Lung microvascular endothelial cell (primary cell): ENCODE measurements around the gene TMEM63A. TPM values are rescaled to one million over a fixed set of nuclear protein-coding genes. Genes with fewer than 3 reads are reported as not detected.

Experiments used
- DNase-seq, 2 donors: peaks; one replicate each; pipeline versions ENCODE4 v3.0.0 to v3.0.0-alpha.2; 2010; ENCODE audit warnings: low read depth in 2 of 2
- total RNA-seq: library from RNA; depleted of rRNA; stranded (reverse); fragments of >200 nt; gene quantifications from 2 replicates; pipeline ENCODE4 v1.2.1, GENCODE V29; 2014

Gene TMEM63A
- total RNA-seq, 1 donor from 2014 or later = 4.4 TPM

DNA sequence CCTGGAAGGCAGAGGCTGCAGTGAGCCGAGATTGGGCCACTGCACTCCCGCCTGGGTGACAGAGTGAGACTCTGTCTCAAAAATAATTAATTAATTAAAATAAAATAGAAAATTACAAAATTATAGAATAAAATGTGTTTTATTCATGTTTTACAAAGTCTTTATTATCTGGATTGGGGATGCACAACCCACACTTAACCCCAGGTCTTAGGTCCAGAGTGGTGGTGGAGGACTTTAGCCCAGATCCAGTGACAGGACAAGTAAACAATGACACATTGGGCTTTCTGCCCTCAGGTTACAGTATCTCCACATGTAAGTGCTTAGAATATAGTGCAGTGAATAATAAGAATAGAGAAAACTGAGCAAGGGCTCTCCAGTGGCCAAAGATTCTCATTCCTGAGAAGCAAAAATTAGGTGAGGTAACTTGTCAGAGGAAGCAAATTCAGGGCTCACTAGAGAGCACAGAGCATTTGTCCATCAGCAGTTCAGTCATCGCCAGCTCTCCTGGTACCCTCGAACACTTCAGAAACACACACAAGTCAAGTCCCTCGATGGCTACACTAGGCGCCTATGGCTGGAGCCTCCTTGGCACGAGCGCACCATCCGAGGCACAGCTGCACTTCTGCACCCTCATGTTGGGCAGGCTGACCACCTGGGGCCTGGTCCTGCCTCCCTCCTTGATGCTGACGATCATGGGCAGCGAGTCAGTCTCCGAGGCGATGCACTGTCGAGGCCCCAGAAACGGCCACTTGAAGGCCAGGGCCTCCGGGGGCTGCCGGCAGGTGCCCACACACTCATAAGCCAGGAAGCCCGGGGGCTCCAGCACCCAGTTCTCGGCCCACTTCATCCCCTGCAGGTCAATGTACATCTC lies 4.2 kb upstream of the TMEM63A start:
- no peak for DNase-seq

DNA sequence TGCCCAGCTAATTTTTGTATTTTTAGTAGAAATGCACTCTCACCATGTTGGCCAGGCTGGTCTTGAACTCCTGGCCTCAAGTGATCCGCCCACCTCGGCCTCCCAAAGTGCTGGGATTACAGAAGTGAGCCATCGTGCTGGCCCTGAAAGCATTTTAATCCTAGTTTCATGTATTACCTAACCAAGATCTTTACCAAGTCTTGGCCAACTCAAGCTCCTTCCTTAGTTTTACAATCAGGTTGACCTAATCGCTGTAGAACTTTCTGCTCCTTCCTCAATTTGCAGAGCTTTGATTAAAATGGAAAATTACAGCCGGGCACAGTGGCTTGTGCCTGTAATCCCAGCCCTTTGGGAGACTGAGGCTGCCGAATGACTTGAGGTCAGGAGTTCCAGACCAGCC lies 3.2 kb upstream of the TMEM63A start:
- DNase-seq = no peak

DNA sequence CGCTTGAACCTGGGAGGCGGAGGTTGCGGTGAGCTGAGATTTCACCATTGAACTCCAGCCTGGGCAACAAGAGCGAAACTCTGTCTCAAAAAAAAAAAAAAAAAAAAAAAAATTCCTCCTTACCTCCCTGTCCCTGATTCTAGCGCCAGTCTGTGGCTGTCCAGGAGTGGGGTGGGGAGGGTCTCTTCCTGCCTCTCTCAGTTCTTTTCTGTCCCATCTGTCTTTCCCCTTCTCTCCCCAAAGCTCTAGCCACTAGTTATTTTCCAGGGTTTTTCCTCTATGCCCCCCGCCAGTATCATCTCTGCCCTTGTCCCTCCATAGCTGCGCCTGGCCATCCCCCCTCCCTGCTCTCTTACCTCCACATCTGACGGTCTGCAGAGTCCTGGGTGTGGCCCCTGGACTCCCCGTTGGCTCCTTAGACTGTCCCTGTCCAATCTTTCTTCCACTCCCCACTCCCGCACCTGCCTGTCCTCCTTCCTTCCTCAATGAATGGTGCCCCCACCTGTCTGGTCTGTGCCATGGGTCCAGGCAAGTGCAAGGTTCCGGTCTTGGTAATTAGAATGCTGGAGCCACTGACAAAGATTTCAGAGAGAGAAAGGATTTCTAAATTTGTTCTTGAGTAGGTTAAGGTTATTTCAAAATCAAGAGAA lies 1.6 kb upstream of the TMEM63A start:
- no peak for DNase-seq

DNA sequence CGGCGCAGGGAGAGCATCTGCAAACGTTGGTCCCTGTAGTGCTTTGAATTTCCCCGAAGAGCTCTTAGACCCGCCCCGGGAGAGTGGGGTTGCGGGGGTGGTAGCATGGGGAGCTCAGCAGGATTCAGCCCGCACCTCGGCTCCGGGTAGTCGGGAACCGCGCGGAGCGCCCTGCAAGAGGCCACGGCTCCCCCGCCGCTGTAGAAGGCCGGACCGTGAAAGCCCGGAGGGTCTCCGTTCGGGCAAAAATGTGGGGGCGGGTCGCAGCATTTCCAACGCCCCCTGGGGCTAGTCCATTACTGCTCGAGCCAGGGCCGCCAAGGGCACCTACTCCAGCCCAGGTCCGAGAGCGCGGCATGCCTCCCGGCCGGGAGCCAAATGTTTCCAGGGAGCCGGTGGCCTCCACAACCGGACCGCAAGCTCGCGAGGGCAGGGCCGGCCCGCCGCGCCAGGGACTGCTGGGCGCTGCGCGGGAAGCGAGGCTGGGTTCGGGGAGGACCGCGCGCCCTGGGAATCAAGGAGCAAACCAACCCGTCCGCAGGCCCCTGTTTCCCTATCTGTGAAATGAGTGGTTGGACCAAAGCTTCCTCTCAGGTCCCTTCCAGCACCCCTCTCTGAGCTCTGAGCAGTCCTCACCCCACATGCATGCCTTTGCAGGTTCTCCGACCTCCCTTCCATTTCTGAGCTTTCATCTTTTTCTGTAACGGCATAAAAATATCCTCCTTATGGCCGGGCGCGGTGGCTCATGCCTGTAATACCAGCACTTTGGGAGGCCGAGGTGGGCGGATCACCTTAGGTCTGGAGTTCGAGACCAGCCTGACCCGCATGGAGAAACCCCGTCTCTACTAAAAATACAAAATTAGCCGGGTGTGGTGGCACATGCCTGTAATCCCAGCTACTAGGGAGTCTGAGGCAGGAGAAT lies 775 bp upstream of the TMEM63A start:
- peak; percentile 52 to 56 for DNase-seq

DNA sequence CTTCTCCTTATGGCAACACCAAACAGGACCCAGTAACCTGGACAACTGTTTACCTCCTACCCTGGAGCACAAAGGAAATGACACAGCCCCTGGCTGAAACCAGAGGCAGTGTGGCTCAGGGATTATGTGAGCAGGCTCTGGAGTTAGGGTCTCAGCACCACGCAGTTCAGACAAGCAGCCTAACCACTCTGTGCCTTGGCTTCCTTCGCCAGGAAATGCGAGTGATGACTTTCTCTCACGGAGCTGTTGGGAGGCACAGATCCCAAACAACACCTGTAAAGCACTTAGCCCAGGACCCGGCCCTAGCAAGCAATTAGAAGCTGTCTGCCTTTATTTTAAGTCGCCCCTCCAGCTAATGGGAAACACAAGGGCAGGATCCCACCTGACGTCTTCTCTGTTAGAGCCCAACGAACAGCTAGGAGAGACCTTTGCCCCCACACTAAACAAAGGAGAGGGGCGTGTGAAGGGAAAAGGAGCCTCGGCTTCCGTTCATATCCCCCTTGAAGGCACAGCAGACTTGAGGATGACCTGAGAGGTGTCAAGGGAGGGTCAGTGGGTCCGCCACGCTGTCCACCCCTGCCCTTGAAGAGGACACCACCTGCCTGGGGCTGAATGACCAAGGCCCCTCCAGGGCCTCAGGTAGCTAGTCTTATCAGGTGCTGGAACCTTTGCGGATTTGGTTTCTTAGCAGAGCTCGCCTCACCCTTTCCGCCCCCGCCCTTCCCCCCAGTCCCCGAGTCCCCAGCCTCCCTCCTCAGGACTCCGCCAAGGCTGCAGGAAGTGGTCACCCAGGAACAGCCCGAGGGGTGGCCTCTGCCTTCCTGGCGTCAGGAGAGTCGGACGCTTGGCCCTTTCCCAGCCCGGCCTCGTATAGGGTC lies 860 bp downstream of the TMEM63A start:
- peak; percentile 41 to 86 for DNase-seq

DNA sequence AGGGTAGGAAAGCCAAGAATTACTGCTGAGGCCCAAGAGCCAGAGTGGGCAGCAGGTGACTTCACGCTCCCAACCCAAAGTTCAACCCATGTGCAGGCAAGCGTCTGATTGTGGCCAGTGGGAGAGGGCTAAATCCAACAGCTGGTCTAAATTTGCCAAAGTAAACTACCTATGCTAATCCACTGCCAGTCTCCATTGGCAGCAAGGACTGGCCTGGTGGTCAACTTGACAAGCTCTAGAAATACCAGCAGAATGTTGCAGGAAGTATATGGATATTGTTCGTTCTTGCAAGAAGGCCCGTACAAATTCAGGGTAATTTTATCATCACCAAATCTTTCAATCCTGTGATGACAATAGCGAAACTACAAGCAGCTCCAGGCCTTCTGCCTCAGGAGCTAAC lies 1.5 kb downstream of the TMEM63A start:
- no peak for DNase-seq

DNA sequence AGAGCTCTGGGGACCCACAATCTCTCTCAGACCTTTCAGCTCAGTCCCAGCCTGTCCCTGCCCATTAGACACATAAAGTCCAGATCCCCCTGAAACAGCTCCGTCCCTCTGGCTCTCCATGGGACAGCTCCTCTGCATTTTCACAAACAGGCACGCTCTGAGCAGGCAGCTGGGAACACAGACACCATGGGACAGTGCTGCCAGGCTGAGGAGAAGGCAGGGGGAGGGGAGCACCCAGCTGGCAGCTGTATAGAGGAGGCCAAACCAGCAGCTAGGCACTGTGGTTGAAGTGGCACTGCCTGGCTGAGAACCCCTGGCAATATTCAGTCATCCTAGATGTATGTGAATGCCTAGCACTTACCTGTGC lies 2.0 kb downstream of the TMEM63A start:
- no peak for DNase-seq

DNA sequence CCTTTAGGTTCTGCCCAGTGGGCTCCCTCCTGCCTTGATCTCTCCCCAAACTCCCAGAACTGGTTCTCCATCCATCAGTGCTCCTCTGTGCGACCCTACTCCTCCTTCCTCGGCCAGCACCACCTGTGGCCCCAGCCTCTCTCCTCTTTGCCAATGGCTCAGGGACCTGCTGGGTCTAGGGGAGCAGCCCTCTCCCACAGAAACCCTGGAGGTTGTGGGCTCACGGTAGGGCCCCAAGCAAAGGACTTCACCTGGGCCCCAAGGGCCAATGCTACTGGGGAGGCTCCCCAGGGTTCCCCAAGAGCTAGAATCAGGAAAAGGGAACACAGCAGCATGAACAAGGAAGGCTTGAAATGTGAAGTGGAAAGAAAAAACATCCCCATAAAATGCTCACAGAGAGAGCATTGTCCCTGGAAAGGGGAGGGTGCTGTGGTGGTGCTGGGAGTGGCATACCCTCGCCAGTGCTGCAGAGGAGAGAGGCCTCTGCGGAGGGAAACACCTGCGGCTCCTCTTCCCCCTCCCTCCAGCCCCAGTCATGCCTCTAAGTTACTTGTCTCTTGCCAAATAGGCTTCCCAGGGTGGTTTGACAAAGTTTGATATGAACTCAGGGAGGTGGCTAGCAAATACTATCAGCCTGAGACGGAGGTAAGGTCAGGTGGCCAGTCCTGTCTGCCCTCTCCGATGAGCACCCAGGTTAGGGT lies 2.5 kb downstream of the TMEM63A start:
- DNase-seq = no peak

DNA sequence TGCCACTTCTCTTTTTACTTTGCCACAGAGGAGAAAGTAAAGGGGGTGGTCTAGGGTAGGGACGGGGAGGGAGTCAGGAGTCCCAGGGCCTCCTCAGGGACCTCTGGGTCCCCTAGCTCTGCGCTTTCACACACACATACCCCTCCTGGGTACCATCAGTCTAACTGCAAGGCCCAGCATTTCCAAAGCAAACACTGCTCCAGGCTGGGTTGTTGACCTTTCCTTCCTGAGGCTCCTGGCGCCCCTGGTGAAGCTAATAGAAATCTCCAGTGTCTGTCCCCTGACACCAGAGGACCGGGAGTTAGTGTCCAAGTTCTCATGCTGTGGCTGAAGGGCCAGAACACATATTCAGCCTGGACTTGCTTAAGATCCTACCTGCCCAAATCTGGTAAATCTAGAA lies 3.9 kb downstream of the TMEM63A start:
- no peak for DNase-seq

DNA sequence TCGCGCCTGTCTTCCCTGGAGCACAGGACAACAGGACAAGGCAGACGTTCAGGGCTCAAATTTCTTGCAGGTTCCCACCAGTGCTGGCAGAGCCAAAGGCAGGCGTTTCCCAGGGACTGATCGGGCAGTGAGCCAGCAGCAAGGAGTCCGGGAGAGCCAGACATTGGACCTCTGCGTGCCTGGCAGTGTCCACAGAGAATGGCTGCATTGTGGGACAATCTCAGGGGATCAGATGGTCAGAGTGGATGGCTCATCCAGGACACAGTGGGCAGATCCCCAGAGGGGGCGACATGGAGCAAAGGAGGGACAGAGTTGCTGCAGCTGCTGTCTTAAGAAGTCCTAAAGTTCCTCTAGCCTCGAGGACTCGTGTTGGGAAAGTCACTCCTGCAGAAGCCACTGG lies 4.6 kb downstream of the TMEM63A start:
- peak in 1 of 2 donors; percentile 66 for DNase-seq

DNA sequence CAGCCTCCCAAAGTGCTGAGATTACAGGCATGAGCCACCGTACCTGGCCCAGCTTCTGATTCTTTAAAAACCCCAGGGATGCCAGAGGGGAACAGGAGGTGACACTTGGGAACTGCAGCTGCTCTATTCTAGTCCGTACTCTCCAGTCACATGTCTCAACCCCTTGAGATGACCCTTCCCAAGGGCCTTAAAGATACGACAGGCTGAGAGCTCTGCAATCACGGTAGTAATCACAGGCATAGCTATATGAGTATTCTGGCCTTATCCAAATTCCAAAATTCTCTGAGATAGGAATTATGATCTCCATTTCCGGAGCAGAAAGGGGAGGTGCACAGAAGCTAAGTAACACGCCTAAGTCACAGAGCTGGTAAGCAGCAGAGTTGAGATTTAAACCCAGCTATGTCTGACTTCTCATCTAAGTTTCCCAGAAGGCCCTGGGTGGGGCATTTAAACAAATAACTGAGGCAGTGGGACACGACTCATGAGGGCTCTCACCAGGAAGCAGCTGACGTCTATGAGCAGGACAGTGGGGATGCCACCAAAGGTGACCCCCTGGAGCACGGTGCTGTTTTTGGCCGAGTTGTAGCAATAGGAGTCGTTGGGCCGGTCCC lies 5.2 kb downstream of the TMEM63A start:
- DNase-seq = no peak

DNA sequence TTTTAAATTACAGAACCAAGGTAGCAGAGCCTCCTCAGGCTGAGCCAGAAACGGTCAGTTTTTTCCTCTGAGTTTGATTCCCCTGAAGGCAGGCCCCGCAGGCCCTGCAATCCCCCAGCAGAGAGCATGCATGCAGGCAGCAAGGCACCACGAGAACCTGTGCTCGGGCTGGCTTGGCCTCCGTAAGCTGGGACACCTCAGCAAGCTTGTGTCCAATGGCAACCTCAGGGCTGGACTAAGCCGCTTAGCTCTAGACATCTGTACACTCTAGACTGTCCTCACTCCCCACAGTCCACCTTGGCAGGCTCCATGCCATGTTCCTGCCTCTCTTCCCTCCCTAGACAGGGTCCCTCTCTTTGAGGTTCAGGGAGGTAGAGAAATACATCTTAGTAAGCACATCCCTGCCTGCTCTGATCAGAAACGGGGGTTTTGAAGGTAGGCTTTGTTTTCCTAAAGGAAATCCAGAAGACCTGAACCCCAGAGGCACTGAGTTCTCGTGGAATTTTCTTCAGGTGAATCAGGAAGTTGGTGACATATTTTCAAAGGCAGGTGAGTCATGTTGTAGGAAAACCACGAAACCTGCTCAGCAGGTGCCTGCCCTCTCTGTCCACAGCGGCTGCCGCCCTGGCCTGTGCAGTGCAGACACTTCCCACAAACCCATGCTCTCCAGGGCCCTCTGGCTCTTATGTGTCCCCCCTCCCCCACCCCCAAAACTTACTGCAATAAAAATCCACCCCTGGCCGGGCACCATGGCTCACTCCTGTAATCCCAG lies 7.0 kb downstream of the TMEM63A start:
- DNase-seq = no peak

DNA sequence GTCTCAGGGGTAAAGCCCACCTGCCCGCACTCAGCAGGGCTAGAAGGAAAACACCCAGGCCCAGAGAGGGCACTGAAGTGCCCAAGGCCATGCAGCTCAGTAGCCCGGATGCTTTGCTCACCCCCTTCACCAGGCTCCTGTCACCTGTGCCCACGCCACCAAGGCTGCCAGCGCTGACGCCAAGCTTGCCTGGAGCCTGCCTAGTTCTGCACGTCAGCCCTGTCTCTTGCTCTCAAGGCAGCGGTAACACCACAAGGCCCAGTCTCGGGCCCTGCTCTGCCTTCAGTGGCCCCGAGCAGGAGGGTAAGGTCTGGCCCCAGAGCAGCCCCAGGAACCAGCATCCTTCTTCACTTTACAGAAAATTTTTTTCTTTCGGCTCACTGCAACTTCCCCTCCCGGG lies 7.7 kb downstream of the TMEM63A start:
- no peak for DNase-seq

DNA sequence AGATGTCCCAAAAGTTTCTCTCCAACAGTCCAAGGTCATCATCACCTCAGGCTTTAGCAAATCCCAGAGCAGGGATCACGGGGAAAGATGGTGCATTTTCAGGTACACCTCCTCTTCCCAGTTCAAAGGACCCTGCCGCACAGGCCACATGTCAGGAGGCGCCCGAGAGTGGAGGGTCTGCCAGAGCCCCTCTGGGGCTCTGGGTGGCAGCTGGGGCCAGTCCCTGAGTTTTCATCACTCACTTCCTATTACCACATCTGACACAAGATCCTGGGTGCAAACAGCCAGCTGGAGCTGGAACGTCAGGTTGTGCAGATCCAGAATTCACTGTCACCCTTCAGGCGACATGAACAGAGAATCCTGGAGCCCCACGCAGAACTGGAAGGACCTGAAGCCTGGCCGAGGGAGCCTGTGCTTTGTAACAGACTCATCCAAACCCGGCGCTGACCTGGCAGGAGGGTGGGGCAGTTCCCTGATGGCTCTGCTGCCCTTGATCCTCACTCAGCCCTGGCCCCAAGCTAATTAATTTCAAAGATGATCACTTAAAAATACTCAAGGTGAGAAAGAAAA lies 8.8 kb downstream of the TMEM63A start:
- DNase-seq = no peak

DNA sequence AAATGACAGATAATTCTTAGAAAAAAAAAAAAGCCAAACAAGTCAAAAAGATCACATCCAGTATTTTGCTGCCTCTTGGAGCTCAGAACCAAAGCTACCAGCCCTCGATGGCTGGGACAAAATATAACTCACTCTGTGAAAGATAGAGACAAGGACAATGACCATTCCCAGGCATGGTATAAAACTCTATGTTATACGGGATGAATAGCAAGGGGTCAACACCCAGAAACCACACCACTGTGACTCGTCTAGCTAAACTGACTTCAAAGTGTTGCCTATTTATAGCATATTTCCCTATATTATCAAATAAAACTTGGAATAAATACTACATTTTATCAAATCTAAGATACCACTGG lies 10.1 kb downstream of the TMEM63A start:
- DNase-seq = no peak

DNA sequence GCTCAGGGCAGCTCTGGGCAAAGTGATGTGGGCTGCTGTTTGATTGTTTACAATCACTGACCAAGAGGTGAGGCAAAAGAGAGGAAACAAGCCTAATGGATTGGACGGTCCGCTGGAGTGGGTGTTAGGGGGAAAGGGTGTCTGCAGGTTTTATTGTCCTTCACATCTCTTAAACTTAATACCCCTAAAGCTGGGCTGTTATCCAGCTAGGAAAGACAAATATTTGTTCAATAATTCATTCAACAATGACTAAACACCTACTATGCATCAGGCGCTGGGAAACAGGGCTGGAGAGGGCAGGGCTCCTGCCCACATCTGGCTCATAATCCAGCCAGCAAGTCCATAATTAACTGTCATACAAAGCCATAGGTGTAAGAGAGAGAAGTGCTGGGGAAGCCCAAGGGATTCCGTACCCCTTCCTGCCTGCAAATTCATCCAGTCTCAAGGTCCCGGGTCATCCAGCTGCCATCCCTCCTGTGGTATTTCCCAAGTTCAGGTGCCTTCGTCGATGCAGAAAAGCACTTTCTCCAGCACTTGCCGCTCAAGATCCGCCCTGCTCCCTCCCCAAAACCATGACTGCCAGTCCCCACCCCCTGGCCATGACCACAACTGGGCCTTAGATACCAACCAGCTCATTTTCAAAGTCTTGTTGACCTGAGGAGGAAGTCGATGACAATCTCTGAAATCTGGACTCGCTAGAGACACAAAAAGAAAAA lies 10.7 kb downstream of the TMEM63A start:
- peak in 1 of 2 donors; percentile 54 for DNase-seq

DNA sequence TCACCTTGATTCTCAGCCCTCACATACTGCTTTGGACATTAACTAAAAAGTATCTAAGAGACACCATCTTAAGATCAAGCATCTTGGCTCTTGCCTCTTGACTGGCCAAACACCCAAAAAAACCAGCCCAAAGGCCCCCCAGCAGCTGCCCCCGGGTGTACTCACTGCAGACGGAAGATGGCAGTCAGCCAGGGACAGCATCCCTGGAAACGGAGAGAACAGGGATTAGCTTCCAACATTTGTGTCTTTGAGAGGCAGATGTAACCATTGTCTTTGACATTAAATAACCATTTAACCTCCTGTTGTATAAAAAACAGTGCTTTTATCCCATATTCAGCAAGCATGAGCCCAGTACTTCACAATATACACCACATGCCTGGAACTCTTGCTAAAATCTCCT lies 11.3 kb downstream of the TMEM63A start:
- peak in 1 of 2 donors; percentile 36 for DNase-seq

DNA sequence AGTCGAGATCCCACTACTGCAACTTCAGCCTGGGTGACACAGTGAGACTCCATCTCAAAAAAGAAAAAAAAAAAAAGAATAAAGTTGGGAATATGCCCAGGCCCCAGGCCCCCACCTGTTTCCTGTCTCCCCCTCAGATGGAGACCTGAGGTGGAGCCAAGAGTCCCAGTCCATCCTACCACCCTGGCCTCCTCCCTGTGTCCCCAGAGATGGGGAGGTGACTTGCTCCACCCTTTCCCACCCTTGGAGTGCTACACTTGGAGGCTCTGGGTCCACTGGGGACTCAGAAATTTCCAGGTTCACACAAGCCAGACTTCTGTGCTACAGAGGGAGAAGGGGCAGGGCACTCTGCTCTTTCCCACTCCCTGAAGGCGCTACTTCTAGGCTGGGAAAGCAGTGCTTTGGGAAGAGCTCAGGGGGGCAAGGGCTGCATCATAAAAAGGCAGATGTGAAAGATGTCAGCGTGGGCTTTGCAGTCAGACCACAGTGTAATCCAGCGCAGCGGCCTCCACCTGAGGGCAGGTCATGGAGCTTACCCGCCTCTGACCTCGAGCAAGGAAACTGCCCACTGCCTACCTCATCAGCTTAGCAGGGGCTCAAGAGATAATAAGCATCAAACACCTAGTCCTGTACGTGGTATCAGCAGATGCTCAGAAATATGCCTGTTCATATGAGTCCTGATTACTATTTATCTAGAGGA lies 13.4 kb downstream of the TMEM63A start:
- no peak for DNase-seq
